Neuronal stem cell (in vitro differentiated cells): Measurements from ENCODE around the gene PACS1.

ENCODE experiments used
- DNase-seq: peaks from one replicate; pipeline ENCODE4 v3.0.0-alpha.2; 2013; ENCODE audit warnings: low spot score
- H2AFZ ChIP-seq: one replicate; pipeline ENCODE4 v1.6.1; 2013; ENCODE audit warnings: mild to moderate bottlenecking, low read length, inconsistent platforms
- H2AK5ac ChIP-seq: 2 replicates; pipeline ENCODE4 v1.6.1; 2013; ENCODE audit warnings: low read depth, mild to moderate bottlenecking, inconsistent platforms, low read length, moderate library complexity, mixed read lengths
- H2BK120ac ChIP-seq: 2 replicates; pipeline ENCODE4 v1.6.1; 2013; ENCODE audit warnings: low read depth, mild to moderate bottlenecking, inconsistent platforms, low read length, moderate library complexity, mixed read lengths
- H2BK12ac ChIP-seq: one replicate; pipeline ENCODE4 v1.6.1; 2013; ENCODE audit warnings: low read length, inconsistent platforms
- H2BK15ac ChIP-seq: 2 replicates; pipeline ENCODE4 v1.6.1; 2013; ENCODE audit warnings: mild to moderate bottlenecking, low read length, inconsistent platforms, mixed read lengths
- H2BK5ac ChIP-seq: one replicate; pipeline ENCODE4 v1.6.1; 2013; ENCODE audit warnings: inconsistent platforms, mild to moderate bottlenecking, low read length, moderate library complexity
- H3K14ac ChIP-seq: one replicate; pipeline ENCODE4 v1.6.1; 2013; ENCODE audit warnings: low read length, inconsistent platforms
- H3K18ac ChIP-seq: 2 replicates; pipeline ENCODE4 v1.6.1; 2013; ENCODE audit warnings: low read length, inconsistent platforms
- H3K23ac ChIP-seq: 2 replicates; pipeline ENCODE4 v1.6.1; 2013; ENCODE audit warnings: low read depth, mild to moderate bottlenecking, mixed read lengths, low read length, inconsistent platforms; ENCODE audit not compliant: poor library complexity
- H3K27ac ChIP-seq: replicated peaks from 3 replicates; pipeline ENCODE4 v1.5.1; 2013; ENCODE audit warnings: low read length, inconsistent platforms
- H3K27me3 ChIP-seq, 3 experiments: 2 replicates each; pipeline ENCODE4 v1.6.1; 2013; ENCODE audit warnings: low read length in 3 of 3, mild to moderate bottlenecking in 2 of 3, inconsistent platforms in 1 of 3, low read depth in 1 of 3, mixed read lengths in 1 of 3, moderate library complexity in 1 of 3; ENCODE audit not compliant: control insufficient read depth in 3 of 3, insufficient read depth in 3 of 3
- H3K36me3 ChIP-seq, 2 donors: replicated peaks in 1 of 2; 2 replicates each; pipeline ENCODE4 v1.6.1; 2013; ENCODE audit warnings: low read length in 2 of 2; ENCODE audit not compliant: control insufficient read depth in 2 of 2, insufficient read depth in 2 of 2
- H3K4ac ChIP-seq: 2 replicates; pipeline ENCODE4 v1.6.1; 2013; ENCODE audit warnings: inconsistent platforms, mild to moderate bottlenecking, low read length, moderate library complexity
- H3K4me1 ChIP-seq, 2 donors: 1 replicate in 1 of 2; 2 replicates in 1 of 2; pipeline ENCODE4 v1.6.1; 2013; ENCODE audit warnings: low read length in 2 of 2, low read depth in 1 of 2; ENCODE audit not compliant: control insufficient read depth in 2 of 2, insufficient read depth in 1 of 2
- H3K4me2 ChIP-seq: one replicate; pipeline ENCODE4 v1.6.1; 2013; ENCODE audit warnings: mild to moderate bottlenecking, low read length, inconsistent platforms; ENCODE audit not compliant: insufficient read depth, poor library complexity, severe bottlenecking
- H3K4me3 ChIP-seq, 2 donors: 2 replicates each; pipeline ENCODE4 v1.5.1; 2013; ENCODE audit warnings: low read length in 2 of 2, mild to moderate bottlenecking in 2 of 2, inconsistent platforms in 1 of 2, moderate library complexity in 1 of 2
- H3K79me1 ChIP-seq: one replicate; pipeline ENCODE4 v1.6.1; 2013; ENCODE audit warnings: low read depth, mild to moderate bottlenecking, inconsistent platforms, low read length, moderate library complexity
- H3K9ac ChIP-seq: one replicate; pipeline ENCODE4 v1.6.1; 2013; ENCODE audit warnings: mild to moderate bottlenecking, low read depth, low read length, inconsistent platforms; ENCODE audit not compliant: poor library complexity
- H3K9me3 ChIP-seq, 2 donors: replicated peaks in 1 of 2; 2 replicates each; pipeline versions ENCODE3 to v1.6.1; 2013; ENCODE audit warnings: low read length in 2 of 2, mild to moderate bottlenecking in 2 of 2, inconsistent platforms in 1 of 2, low read depth in 1 of 2, mixed read lengths in 1 of 2, moderate library complexity in 1 of 2; ENCODE audit not compliant: control insufficient read depth in 2 of 2, insufficient read depth in 1 of 2
- H4K8ac ChIP-seq: one replicate; pipeline ENCODE4 v1.6.1; 2013; ENCODE audit warnings: low read depth, mild to moderate bottlenecking, inconsistent platforms, low read length, moderate library complexity
- H4K91ac ChIP-seq: one replicate; pipeline ENCODE4 v1.6.1; 2013; ENCODE audit warnings: low read length, low read depth, mild to moderate bottlenecking, inconsistent platforms; ENCODE audit not compliant: poor library complexity
- WGBS, 2 donors: extraction: QIAGEN DNeasy Blood & Tissue Kit; methylation state at CpG; one replicate each; pipeline ENCODE4 v1.1.7; 2013; ENCODE audit warnings: missing lambda C conversion rate in 2 of 2, mixed read lengths in 1 of 2; ENCODE audit not compliant: insufficient read length in 2 of 2, insufficient replicate concordance in 1 of 2; ENCODE audit errors: extremely low coverage in 2 of 2; 5-methylcytosine and 5-hydroxymethylcytosine counted together

The PACS1 gene

DNA sequence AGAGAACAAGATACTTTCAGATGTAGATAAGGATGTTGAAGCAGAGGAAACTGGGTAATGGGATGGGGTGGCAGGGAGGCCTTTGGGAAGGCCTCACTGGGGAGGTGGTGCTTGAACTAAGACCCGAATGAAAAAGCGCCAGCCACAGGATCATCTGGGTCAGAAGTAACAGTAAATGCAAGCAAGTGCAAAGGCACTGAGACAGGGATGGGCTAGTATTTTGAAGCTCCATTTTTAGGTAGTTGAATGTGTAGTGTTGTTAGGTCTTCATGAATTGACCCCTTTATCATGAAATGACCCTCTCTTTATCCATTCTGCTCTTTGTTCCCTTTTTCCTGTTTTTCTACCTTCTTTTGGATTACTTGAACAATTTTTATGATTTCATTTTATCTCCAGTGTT lies 6.2 kb upstream of the PACS1 start:
- H2BK15ac ChIP-seq: no peak overlapping the region
- no peak overlapping the region for H3K14ac ChIP-seq
- H3K27ac ChIP-seq: no peak overlapping the region
- whole genome bisulfite sequencing, 2 donors: no CpG with 5 or more reads among the region's 2 CpGs
- H2BK5ac ChIP-seq: no peak overlapping the region
- no peak overlapping the region for H3K4me2 ChIP-seq
- no peaks in the 10 kb centered on the region for H3K4me1 ChIP-seq
- H4K8ac ChIP-seq: no peak overlapping the region
- H3K79me1 ChIP-seq: peaks cover 2% of the 10 kb centered on the region
- H3K9ac ChIP-seq: no peak overlapping the region
- H3K9me3 ChIP-seq: peaks cover 4 to 17% of the 10 kb centered on the region in 2 donors
- no peak for DNase-seq
- H2BK120ac ChIP-seq: no peak overlapping the region
- no peak overlapping the region for H4K91ac ChIP-seq
- no peak overlapping the region for H3K4ac ChIP-seq
- no peak overlapping the region for H3K23ac ChIP-seq
- H3K36me3 ChIP-seq: peaks cover 63 to 100% of the 10 kb centered on the region in 2 donors
- no peak overlapping the region for H3K4me3 ChIP-seq
- no peak overlapping the region for H3K18ac ChIP-seq
- H2AK5ac ChIP-seq: no peak overlapping the region
- no peak overlapping the region for H2BK12ac ChIP-seq
- H2AFZ ChIP-seq: no peak overlapping the region
- no peaks in the 10 kb centered on the region for H3K27me3 ChIP-seq

DNA sequence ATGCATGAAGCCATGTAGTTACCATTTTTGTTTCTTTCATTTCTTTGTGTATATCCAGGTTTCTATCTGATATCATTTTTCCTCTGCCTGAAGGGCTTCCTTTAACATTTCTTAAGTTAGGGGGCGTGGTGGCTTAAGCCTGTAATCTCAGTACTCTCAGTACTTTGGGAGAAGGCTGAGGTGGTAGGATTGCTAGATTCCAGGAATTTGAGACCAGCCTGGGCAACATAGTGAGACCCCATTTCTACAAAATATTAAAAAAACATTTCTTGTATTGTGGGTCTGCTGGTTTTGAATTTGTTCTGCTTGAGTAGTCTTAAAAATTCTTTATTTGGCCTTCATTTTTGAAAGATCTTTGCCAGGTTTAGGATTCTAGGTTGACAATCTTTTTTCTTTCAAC lies 5.5 kb upstream of the PACS1 start:
- no peak overlapping the region for H2AFZ ChIP-seq
- no peak overlapping the region for H3K4ac ChIP-seq
- H3K36me3 ChIP-seq: peaks cover 60 to 100% of the 10 kb centered on the region in 2 donors
- H4K8ac ChIP-seq: no peak overlapping the region
- no CpG with 5 or more reads among the region's 1 CpG for WGBS, 2 donors
- H3K4me3 ChIP-seq: no peak overlapping the region
- no peak overlapping the region for H3K14ac ChIP-seq
- no peak overlapping the region for H2AK5ac ChIP-seq
- no peak overlapping the region for H3K9ac ChIP-seq
- no peak overlapping the region for H3K18ac ChIP-seq
- no peak overlapping the region for H2BK120ac ChIP-seq
- H3K4me2 ChIP-seq: no peak overlapping the region
- H3K9me3 ChIP-seq: peaks cover 4 to 17% of the 10 kb centered on the region in 2 donors
- no peak overlapping the region for H3K23ac ChIP-seq
- no peak overlapping the region for H2BK5ac ChIP-seq
- no peaks in the 10 kb centered on the region for H3K27me3 ChIP-seq
- H2BK15ac ChIP-seq: no peak overlapping the region
- no peak overlapping the region for H4K91ac ChIP-seq
- no peak overlapping the region for H2BK12ac ChIP-seq
- H3K4me1 ChIP-seq: peaks cover under 1 to 3% of the 10 kb centered on the region in 2 donors
- no peak overlapping the region for H3K27ac ChIP-seq
- H3K79me1 ChIP-seq: peaks cover 2% of the 10 kb centered on the region
- no peak for DNase-seq

DNA sequence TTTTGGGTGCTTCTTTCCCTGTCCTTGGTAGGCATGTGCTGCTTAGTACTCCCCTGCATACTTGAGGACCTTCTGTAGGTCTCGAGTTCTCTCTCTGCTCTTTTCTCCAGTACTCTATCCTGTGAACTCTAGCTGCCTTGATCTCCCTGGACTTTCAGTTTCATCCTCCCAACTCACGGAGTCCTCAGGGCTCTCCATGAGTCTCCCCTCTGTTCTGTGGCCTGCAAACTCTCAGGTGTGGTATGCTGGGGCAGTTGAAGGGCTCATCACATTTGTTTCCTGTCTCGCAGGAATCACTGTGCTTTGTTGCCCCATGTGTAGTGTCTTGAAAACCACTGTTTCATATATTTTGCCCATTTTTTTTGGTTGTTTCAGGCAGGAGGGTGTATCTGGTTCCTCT lies 3.3 kb upstream of the PACS1 start:
- H3K9me3 ChIP-seq: peaks cover 4 to 17% of the 10 kb centered on the region in 2 donors

DNA sequence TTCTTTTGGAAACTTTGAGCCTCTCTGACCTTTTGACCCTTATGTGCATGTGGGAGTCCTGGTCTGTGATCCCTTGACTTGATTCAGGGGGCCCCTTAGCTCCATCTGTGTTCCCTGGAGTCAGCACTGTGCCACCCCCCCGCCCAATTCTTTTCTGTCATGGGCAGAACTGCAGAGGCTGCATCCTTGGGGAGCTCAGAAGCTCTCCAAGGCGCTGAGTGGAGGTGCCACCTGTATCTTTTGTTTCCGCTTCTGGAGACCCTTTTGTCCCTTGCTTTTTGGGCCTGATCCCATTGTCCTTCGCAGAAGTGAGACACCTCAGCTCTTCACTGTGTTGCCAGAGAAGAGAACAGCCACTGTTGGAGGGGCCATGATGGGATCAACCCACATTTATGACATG lies 2.4 kb upstream of the PACS1 start:
- H3K4me2 ChIP-seq: no peak overlapping the region
- no peak overlapping the region for H2AFZ ChIP-seq
- no peak overlapping the region for H2BK15ac ChIP-seq
- no peak overlapping the region for H3K4ac ChIP-seq
- no peak overlapping the region for H4K91ac ChIP-seq
- peaks cover 2% of the 10 kb centered on the region for H3K79me1 ChIP-seq
- H2BK5ac ChIP-seq: no peak overlapping the region
- no peak overlapping the region for H4K8ac ChIP-seq
- no peak overlapping the region for H3K14ac ChIP-seq
- peaks cover 4 to 7% of the 10 kb centered on the region in 2 donors for H3K4me1 ChIP-seq
- no peak overlapping the region for H3K18ac ChIP-seq
- H3K36me3 ChIP-seq: peaks cover 40 to 76% of the 10 kb centered on the region in 2 donors
- H2AK5ac ChIP-seq: no peak overlapping the region
- DNase-seq: no peak
- H3K4me3 ChIP-seq: no peak overlapping the region
- H3K27me3 ChIP-seq: no peaks in the 10 kb centered on the region
- WGBS, 2 donors: no CpG with 5 or more reads among the region's 4 CpGs
- H3K27ac ChIP-seq: no peak overlapping the region
- no peak overlapping the region for H3K23ac ChIP-seq
- H2BK12ac ChIP-seq: no peak overlapping the region
- H3K9me3 ChIP-seq: peaks cover 4 to 17% of the 10 kb centered on the region in 2 donors
- no peak overlapping the region for H3K9ac ChIP-seq
- H2BK120ac ChIP-seq: no peak overlapping the region

More for the DNA sequence above, 3.3 kb upstream of the PACS1 start:
- WGBS, 2 donors: no CpG with 5 or more reads among the region's 3 CpGs
- Histone ChIP-seq H2BK120ac (no peak overlapping the region), H3K27me3 (no peaks in the 10 kb centered on the region), H2BK5ac (no peak overlapping the region), H3K14ac (no peak overlapping the region), H3K4me1 (peaks cover 4 to 7% of the 10 kb centered on the region in 2 donors), H3K4me3 (no peak overlapping the region), H3K18ac (no peak overlapping the region), H2AK5ac (no peak overlapping the region), H4K8ac (no peak overlapping the region), H3K79me1 (peaks cover 2% of the 10 kb centered on the region), H2BK12ac (no peak overlapping the region), H4K91ac (no peak overlapping the region), H3K27ac (no peak overlapping the region), H3K9ac (no peak overlapping the region), H2AFZ (no peak overlapping the region), H2BK15ac (no peak overlapping the region), H3K36me3 (peaks cover 41 to 78% of the 10 kb centered on the region in 2 donors), H3K23ac (no peak overlapping the region), H3K4me2 (no peak overlapping the region), H3K4ac (no peak overlapping the region)
- no peak for DNase-seq
